Smooth muscle cell (in vitro differentiated cells): ENCODE results near the gene AFG1L. TPM values are rescaled to one million over a fixed set of nuclear protein-coding genes. Genes with fewer than 3 reads are reported as not detected.

Experiments
- DNase-seq: peaks from one replicate; lab custom pipeline; 2025; ENCODE audit not compliant: unreplicated experiment; lab: John Stamatoyannopoulos, UW
- H2AFZ ChIP-seq: fragments of 200-600 bp; sonication (generic); 2 replicates; pipeline ENCODE4 v1.6.0; 2016; ENCODE audit warnings: antibody characterized with exemption, low read depth, mild to moderate bottlenecking
- H3F3A ChIP-seq: fragments of 200-600 bp; sonication (generic); 2 replicates; pipeline ENCODE4 v1.6.0; 2017; ENCODE audit warnings: antibody characterized with exemption, low read depth
- H3K27ac ChIP-seq: fragments of 200-600 bp; sonication (generic); 2 replicates; pipeline ENCODE4 v1.5.1; 2016; ENCODE audit warnings: low read depth, mild to moderate bottlenecking
- H3K27me3 ChIP-seq: fragments of 200-600 bp; sonication (generic); 2 replicates; pipeline ENCODE4 v1.6.1; 2016; ENCODE audit warnings: low read depth, mild to moderate bottlenecking
- H3K36me3 ChIP-seq: fragments of 200-600 bp; sonication (generic); 2 replicates; pipeline ENCODE4 v1.5.1; 2016; ENCODE audit warnings: low read depth
- H3K4me1 ChIP-seq: fragments of 200-600 bp; sonication (generic); 2 replicates; pipeline ENCODE4 v1.5.1; 2016; ENCODE audit warnings: low read depth
- H3K4me2 ChIP-seq: fragments of 200-600 bp; sonication (generic); 2 replicates; pipeline ENCODE4 v1.6.0; 2016; ENCODE audit warnings: mild to moderate bottlenecking
- H3K4me3 ChIP-seq: fragments of 200-600 bp; sonication (generic); 2 replicates; pipeline ENCODE4 v1.5.1; 2016; ENCODE audit warnings: mild to moderate bottlenecking
- H3K79me2 ChIP-seq: fragments of 200-600 bp; sonication (generic); 2 replicates; pipeline ENCODE4 v1.6.0; 2016; ENCODE audit warnings: low read depth, mild to moderate bottlenecking
- H3K9ac ChIP-seq: fragments of 200-600 bp; sonication (generic); 2 replicates; pipeline ENCODE4 v1.6.0; 2016; ENCODE audit warnings: low read depth
- H3K9me3 ChIP-seq: fragments of 200-600 bp; sonication (generic); replicated peaks from 2 replicates; pipeline ENCODE4 v1.5.1; 2016; ENCODE audit warnings: low read depth
- H4K20me1 ChIP-seq: fragments of 200-600 bp; sonication (generic); 2 replicates; pipeline ENCODE4 v1.6.0; 2016; ENCODE audit warnings: low read depth
- WGBS: methylation state at CpG from one replicate; pipeline ENCODE4 v1.1.7; 2016; ENCODE audit warnings: low lambda C conversion rate; 5-methylcytosine and 5-hydroxymethylcytosine counted together
- polyA plus RNA-seq: library from polyadenylated mRNA; unstranded; fragments of >200 nt; fragmentation: Nextera tagmentation; extraction: Ambion mirVana; gene quantifications from 2 replicates; pipeline ENCODE4 v1.2.1, GENCODE V29; 2016
- total RNA-seq: library from RNA; depleted of rRNA; stranded (reverse); fragments of >200 nt; gene quantifications from 2 replicates; pipeline ENCODE4 v1.2.3, GENCODE V29; 2014
- TF ChIP-seq, protein P1 (sequence below): fragments of 200-600 bp; sonication (generic); IDR thresholded peaks from 2 replicates; pipeline ENCODE4 v1.5.1; 2017; ENCODE audit warnings: borderline replicate concordance, mild to moderate bottlenecking, antibody characterized with exemption; ENCODE audit not compliant: insufficient read depth, poor library complexity, severe bottlenecking

The AFG1L gene
- total and polyA plus RNA-seq, 2 experiments from 2014 or later = 4.0 to 5.7 TPM

DNA sequence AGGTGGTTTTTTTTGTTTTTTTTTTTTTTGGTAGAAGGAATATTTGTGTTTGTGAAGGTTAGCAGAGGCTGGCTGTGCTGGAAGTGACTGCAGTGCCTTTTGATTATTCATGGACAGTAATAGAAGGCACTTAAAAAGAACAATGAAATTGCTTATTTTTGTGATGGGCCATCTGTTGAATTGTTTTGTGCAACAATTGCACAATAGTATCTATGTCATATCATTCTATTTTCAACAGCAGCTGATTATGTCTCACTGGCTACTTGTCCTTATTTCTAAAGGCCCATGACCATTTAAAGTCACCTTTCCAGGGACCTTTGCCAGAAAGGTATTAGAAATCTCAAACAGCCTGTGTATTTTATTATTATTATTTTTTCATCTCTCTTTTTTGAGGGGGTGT is 70.6 kb downstream of the AFG1L start:
- H2AFZ ChIP-seq = no peak overlapping the region
- no peaks in the 10 kb centered on the region for H3F3A ChIP-seq
- DNase-seq = no peak

DNA sequence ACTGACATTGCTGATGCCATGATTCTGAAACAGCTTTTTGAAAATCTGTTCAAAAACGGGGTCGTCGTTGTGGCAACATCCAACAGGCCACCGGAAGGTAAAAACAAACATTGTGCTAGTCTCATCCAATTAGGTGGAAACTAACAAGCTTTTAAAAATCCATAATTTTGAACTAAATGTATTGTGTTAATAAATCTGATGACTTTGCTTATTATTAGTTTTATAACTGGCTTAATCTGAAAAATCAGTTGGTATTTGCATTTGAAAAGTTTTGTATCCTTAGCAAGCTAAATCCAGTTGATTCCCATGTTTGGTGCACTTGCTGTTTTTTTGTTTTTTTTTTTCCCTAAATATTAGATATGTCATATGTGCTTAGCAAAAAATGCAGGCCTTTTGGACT is 71.4 kb downstream of the AFG1L start:
- Histone ChIP-seq H3K36me3 (no peaks in the 10 kb centered on the region), H3K4me1 (peaks cover 12% of the 10 kb centered on the region), H3K27me3 (no peaks in the 10 kb centered on the region), H3K27ac (no peak overlapping the region), H3K9me3 (no peaks in the 10 kb centered on the region), H4K20me1 (no peaks in the 10 kb centered on the region), H3F3A (no peaks in the 10 kb centered on the region), H3K79me2 (no peaks in the 10 kb centered on the region), H2AFZ (no peak overlapping the region), H3K9ac (no peak overlapping the region), H3K4me3 (no peak overlapping the region), H3K4me2 (no peak overlapping the region)
- TF ChIP-seq, protein P1, sequence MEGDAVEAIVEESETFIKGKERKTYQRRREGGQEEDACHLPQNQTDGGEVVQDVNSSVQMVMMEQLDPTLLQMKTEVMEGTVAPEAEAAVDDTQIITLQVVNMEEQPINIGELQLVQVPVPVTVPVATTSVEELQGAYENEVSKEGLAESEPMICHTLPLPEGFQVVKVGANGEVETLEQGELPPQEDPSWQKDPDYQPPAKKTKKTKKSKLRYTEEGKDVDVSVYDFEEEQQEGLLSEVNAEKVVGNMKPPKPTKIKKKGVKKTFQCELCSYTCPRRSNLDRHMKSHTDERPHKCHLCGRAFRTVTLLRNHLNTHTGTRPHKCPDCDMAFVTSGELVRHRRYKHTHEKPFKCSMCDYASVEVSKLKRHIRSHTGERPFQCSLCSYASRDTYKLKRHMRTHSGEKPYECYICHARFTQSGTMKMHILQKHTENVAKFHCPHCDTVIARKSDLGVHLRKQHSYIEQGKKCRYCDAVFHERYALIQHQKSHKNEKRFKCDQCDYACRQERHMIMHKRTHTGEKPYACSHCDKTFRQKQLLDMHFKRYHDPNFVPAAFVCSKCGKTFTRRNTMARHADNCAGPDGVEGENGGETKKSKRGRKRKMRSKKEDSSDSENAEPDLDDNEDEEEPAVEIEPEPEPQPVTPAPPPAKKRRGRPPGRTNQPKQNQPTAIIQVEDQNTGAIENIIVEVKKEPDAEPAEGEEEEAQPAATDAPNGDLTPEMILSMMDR = no peak
- DNase-seq = no peak
- WGBS = 94% methylated on average over 4 of the region's 4 CpGs

More for the DNA sequence above, 70.6 kb downstream of the AFG1L start:
- Histone ChIP-seq H3K79me2 (no peaks in the 10 kb centered on the region), H3K9ac (no peak overlapping the region), H3K4me1 (peaks cover 12% of the 10 kb centered on the region), H3K27ac (no peak overlapping the region), H3K4me2 (no peak overlapping the region), H4K20me1 (no peaks in the 10 kb centered on the region), H3K9me3 (no peaks in the 10 kb centered on the region), H3K4me3 (no peak overlapping the region), H3K27me3 (no peaks in the 10 kb centered on the region), H3K36me3 (no peaks in the 10 kb centered on the region)
- TF ChIP-seq, protein P1 = no peak

DNA sequence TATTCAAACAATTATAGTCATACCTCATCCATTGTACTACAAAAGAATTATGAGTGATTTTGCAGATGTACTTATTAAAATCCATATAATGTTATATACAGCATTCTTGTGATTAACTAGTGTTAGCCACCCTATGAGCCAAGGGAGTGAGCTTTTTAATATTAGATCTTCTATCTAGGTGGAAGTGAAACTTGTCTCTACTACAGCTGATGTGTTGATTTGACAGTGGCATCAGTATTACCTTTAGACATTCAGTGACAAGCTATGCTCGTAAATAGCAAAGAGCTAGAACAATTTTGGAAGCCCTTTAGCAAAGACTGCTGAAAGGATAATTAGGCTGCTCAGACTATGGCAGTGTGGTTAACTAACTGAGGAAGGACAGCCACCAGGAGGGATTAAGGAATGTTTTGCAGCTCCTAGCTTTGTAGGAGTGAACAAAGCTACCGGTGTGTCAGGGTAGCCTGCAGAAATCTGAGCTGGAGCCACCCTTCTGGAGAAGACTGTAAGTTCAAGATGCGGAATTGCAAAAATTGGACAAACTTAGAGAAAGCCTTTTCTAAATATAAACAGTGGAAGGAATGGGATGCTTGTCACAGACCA is 73.7 kb downstream of the AFG1L start:
- Histone ChIP-seq H3K27ac (no peak overlapping the region), H3K9me3 (no peaks in the 10 kb centered on the region), H3K4me2 (no peak overlapping the region), H3K4me3 (no peak overlapping the region), H3K4me1 (peaks cover 12% of the 10 kb centered on the region), H3K36me3 (no peaks in the 10 kb centered on the region), H3K27me3 (no peaks in the 10 kb centered on the region), H4K20me1 (no peaks in the 10 kb centered on the region), H3F3A (no peaks in the 10 kb centered on the region), H2AFZ (no peak overlapping the region), H3K9ac (no peak overlapping the region), H3K79me2 (no peaks in the 10 kb centered on the region)
- TF ChIP-seq, protein P1 = no peak
- 63% methylated on average over 3 of the region's 3 CpGs for WGBS
- DNase-seq = no peak

DNA sequence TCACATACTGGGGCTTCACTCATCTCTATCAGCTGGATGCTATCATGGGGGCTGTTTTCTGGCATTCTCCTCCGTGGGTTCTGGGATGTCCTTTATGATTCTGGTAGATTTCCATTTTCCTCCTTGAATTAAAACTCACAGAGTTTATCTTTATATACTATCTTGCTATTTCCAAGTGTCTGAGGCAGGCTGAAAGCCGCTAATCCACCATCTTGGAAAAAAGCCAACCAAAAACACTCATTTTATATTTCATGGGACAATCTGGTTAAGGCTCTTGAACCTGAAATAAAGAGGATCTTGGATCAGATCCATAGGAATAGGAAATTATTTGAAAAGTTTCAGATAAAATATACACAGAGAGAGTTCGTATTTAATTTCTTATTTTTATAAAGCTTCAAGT is 86.0 kb downstream of the AFG1L start:
- Histone ChIP-seq H3F3A (no peaks in the 10 kb centered on the region), H3K9me3 (no peaks in the 10 kb centered on the region), H2AFZ (no peak overlapping the region), H3K27me3 (no peaks in the 10 kb centered on the region), H3K4me3 (no peak overlapping the region), H3K9ac (no peak overlapping the region), H3K36me3 (no peaks in the 10 kb centered on the region), H3K79me2 (no peaks in the 10 kb centered on the region), H3K4me1 (no peaks in the 10 kb centered on the region), H3K27ac (no peak overlapping the region), H3K4me2 (no peak overlapping the region), H4K20me1 (no peaks in the 10 kb centered on the region)
- DNase-seq = no peak
- TF ChIP-seq, protein P1 = no peak
- WGBS = 80% methylated on average over 3 of the region's 3 CpGs
